ENCODE results near the gene MYH11. TPM values are rescaled to one million over a fixed set of nuclear protein-coding genes. Genes with fewer than 3 reads are reported as not detected.

MYH11 gene
- total RNA-seq, 2 donors from 2014 or later: 0.09 to 0.29 TPM

DNA sequence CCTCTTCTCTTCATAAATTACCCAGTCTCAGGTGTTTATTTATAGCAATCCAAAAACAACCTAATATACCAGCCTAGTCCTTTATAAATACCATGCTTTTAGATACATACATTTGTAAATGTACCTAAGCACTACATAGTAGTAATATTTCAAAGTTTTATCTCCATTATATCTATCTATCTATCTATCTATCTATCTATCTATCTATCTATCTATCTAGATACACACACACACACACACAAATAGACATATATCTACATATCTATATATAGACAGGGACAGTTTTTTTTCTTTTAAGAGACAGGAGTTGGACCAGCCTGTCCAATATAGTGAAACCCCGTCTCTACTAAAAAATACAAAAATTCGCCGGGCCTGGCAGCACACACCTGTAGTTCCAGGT lies 25.7 kb upstream of the MYH11 start:
- Mint-ChIP-seq H3K36me3 (ENCODE audit: low read depth) (peaks cover 43% of the 10 kb centered on the region), H3K27me3 (ENCODE audit: insufficient read depth) (no peaks in the 10 kb centered on the region), H3K27ac (no peak overlapping the region), H3K9me3 (no peaks in the 10 kb centered on the region), H3K4me1 (no peaks in the 10 kb centered on the region), H3K4me3 (no peak overlapping the region)
- Histone ChIP-seq H3K4me3 (ENCODE audit: low read length) (no peak overlapping the region), H3K9ac (ENCODE audit: extremely low read depth, low read length, poor library complexity, severe bottlenecking) (no peak overlapping the region), H3K27ac (ENCODE audit: low read depth, low read length) (no peak overlapping the region), H3K27me3 (ENCODE audit: control insufficient read depth, insufficient read depth, low read length, poor library complexity, severe bottlenecking) (no peaks in the 10 kb centered on the region), H3K36me3 (ENCODE audit: control insufficient read depth, insufficient read depth, low read length) (peaks cover 60% of the 10 kb centered on the region), H3K9me3 (ENCODE audit: control insufficient read depth, low read length) (no peaks in the 10 kb centered on the region), H3K4me1 (ENCODE audit: control insufficient read depth, insufficient read depth, low read length) (no peaks in the 10 kb centered on the region)
- 76 to 80% methylated on average over 2 to 3 of the region's 3 CpGs for WGBS, 2 experiments (ENCODE audit: insufficient coverage in 1 of 2, insufficient read length in 1 of 2)
- no peak for TF ChIP-seq CTCF (conservative IDR thresholded peaks at IDR 0.05)
- DNase-seq: no peak

GRCh38 chr16:15881794-15882379 lies 25.1 kb upstream of the MYH11 start:
- H3K4me3 ChIP-seq (ENCODE audit: low read length): no peak overlapping the region

DNA sequence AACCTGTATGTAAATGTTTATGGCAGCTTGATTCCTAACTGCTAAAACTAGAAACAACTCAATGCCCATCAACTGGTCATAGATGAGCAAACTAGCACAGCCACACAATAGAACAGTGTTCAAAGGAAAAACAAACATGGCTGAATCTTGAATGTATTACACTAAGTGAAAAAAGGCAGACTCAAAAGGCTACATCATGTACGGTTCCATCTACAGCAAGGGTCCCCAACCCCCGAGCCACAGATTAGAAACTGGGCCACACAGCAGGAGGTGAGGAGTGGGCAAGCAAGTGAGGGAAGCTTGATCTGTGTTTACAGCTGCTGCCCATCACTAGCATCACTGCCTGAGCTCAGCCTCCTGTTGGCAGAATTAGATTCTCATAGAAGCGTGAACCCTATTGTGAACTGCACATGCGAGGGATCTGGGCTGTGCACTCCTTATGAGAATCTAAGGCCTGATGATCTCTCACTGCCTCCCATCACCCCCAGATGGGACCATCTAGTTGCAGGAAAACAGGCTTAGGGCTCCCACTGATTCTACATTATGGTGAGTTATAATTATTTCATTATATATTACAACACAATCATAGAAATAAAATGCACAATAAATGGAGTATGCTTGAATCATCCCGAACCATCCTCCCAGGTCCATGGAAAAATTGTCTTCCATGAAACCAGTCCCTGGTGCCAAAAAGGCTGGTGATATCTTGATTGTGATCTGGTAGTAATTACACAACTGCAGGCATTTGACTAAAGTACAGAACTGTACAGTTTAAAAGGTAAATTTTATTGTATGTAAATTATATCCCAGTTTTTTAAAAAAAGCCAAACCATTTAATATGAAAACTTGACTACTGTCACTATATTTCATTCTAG lies 23.8 kb upstream of the MYH11 start:
- H3K4me3 Mint-ChIP-seq: no peak overlapping the region
- Histone ChIP-seq H3K36me3 (ENCODE audit: control insufficient read depth, insufficient read depth, low read length) (peaks cover 59% of the 10 kb centered on the region), H3K4me1 (ENCODE audit: control insufficient read depth, insufficient read depth, low read length) (no peaks in the 10 kb centered on the region), H3K27me3 (ENCODE audit: control insufficient read depth, insufficient read depth, low read length, poor library complexity, severe bottlenecking) (no peaks in the 10 kb centered on the region), H3K4me3 (ENCODE audit: low read length) (no peak overlapping the region), H3K9me3 (ENCODE audit: control insufficient read depth, low read length) (no peaks in the 10 kb centered on the region), H3K9ac (ENCODE audit: extremely low read depth, low read length, poor library complexity, severe bottlenecking) (no peak overlapping the region), H3K27ac (ENCODE audit: low read depth, low read length) (no peak overlapping the region)
- no peaks in the 10 kb centered on the region for H3K9me3 Mint-ChIP-seq
- no peak for DNase-seq
- WGBS, 2 experiments (ENCODE audit: insufficient coverage in 1 of 2, insufficient read length in 1 of 2): 89 to 96% methylated on average over 3 to 5 of the region's 5 CpGs
- H3K27ac Mint-ChIP-seq: no peak overlapping the region
- peaks cover 49% of the 10 kb centered on the region for H3K36me3 Mint-ChIP-seq (ENCODE audit: low read depth)
- H3K27me3 Mint-ChIP-seq (ENCODE audit: insufficient read depth): no peaks in the 10 kb centered on the region
- TF ChIP-seq CTCF (conservative IDR thresholded peaks at IDR 0.05): no peak
- no peaks in the 10 kb centered on the region for H3K4me1 Mint-ChIP-seq

More at GRCh38 chr16:15881794-15882379, 25.1 kb upstream of the MYH11 start:
- no peaks in the 10 kb centered on the region for H3K4me1 ChIP-seq (ENCODE audit: control insufficient read depth, insufficient read depth, low read length)
- Mint-ChIP-seq H3K36me3 (ENCODE audit: low read depth) (peaks cover 46% of the 10 kb centered on the region), H3K4me3 (no peak overlapping the region), H3K9me3 (no peaks in the 10 kb centered on the region), H3K4me1 (no peaks in the 10 kb centered on the region), H3K27ac (no peak overlapping the region), H3K27me3 (ENCODE audit: insufficient read depth) (no peaks in the 10 kb centered on the region)
- 93 to 94% methylated on average over 10 to 13 of the region's 13 CpGs for WGBS, 2 experiments (ENCODE audit: insufficient coverage in 1 of 2, insufficient read length in 1 of 2)
- no peak for DNase-seq
- no peak overlapping the region for H3K9ac ChIP-seq (ENCODE audit: extremely low read depth, low read length, poor library complexity, severe bottlenecking)
- peaks cover 66% of the 10 kb centered on the region for H3K36me3 ChIP-seq (ENCODE audit: control insufficient read depth, insufficient read depth, low read length)
- H3K9me3 ChIP-seq (ENCODE audit: control insufficient read depth, low read length): no peaks in the 10 kb centered on the region
- H3K27ac ChIP-seq (ENCODE audit: low read depth, low read length): no peak overlapping the region
- no peak for TF ChIP-seq CTCF (conservative IDR thresholded peaks at IDR 0.05)
- no peaks in the 10 kb centered on the region for H3K27me3 ChIP-seq (ENCODE audit: control insufficient read depth, insufficient read depth, low read length, poor library complexity, severe bottlenecking)
